PFSK-1 (cell line): ENCODE results near the gene LIG3.

ENCODE experiments used
- POLR2AphosphoS5 ChIP-seq: IDR thresholded peaks from 2 replicates; pipeline ENCODE4 v1.6.1; 2012; ENCODE audit warnings: low read depth, mild to moderate bottlenecking, control low read depth, low read length, moderate library complexity
- REST ChIP-seq, 2 experiments: IDR thresholded peaks; 2 replicates each; pipeline versions ENCODE4 v1.6.1 to v1.8.0; 2011 to 2012; ENCODE audit warnings: low read depth in 2 of 2, low read length in 2 of 2, control low read depth in 1 of 2, inconsistent platforms in 1 of 2, mild to moderate bottlenecking in 1 of 2, moderate library complexity in 1 of 2; ENCODE audit not compliant: insufficient read depth in 1 of 2
- SIN3A ChIP-seq: IDR thresholded peaks from 2 replicates; pipeline ENCODE4 v1.6.1; 2012; ENCODE audit warnings: mild to moderate bottlenecking, low read length, moderate library complexity, borderline replicate concordance; ENCODE audit not compliant: insufficient read depth
- TAF1 ChIP-seq: IDR thresholded peaks from 2 replicates; pipeline ENCODE4 v1.6.1; 2012; ENCODE audit warnings: low read length, control low read depth, borderline replicate concordance; ENCODE audit not compliant: insufficient read depth

DNA sequence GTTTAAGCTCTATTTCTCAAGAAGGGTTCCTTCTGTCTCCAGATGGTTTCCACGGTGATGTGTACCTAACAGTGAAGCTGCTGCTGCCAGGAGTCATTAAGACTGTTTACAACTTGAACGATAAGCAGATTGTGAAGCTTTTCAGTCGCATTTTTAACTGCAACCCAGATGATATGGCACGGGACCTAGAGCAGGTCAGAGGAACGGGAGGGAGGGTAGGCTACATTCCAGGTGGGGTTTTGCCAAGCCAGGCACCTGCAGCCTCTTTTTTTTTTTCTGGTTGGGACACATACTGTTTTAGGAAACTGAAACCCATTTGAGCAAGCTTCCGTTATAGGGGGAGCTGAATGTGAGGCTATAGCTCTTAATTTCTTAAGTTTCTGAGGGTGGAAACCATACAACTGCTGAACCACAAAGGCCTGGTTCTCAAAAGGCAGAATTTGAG is 10.6 kb downstream of the LIG3 start:
- TF ChIP-seq POLR2AphosphoS5 (no peak), REST (IDR thresholded peaks at IDR 0.05; ENCODE audit: insufficient read depth in 1 of 2, low read depth in 2 of 2, low read length in 2 of 2) (no peak), TAF1 (no peak), SIN3A (no peak)
